Kidney epithelial cell (primary cell): ENCODE data around the gene EXOC3L1. TPM values are rescaled to one million over a fixed set of nuclear protein-coding genes. Genes with fewer than 3 reads are reported as not detected.
A peak's percentile ranks its signal among the peaks of the same experiment; 100 is the strongest.

Experiments used
- DNase-seq: peaks from one replicate; pipeline ENCODE4 v3.0.0-alpha.2; 2010; ENCODE audit warnings: low read depth
- H3K27me3 ChIP-seq: 2 replicates; pipeline ENCODE4 v1.6.0; 2011; ENCODE audit warnings: low read length; ENCODE audit not compliant: control insufficient read depth, insufficient read depth
- H3K36me3 ChIP-seq: 2 replicates; pipeline ENCODE4 v1.5.1; 2011; ENCODE audit warnings: low read length; ENCODE audit not compliant: control insufficient read depth, insufficient read depth
- H3K4me3 ChIP-seq: 2 replicates; pipeline ENCODE4 v1.5.1; 2011; ENCODE audit warnings: low read depth, mild to moderate bottlenecking, control low read depth, low read length
- CTCF ChIP-seq: IDR thresholded peaks from 2 replicates; pipeline ENCODE4 v1.5.1; 2011; ENCODE audit warnings: mild to moderate bottlenecking, moderate library complexity, low read length, control low read depth, inconsistent platforms; ENCODE audit not compliant: insufficient read depth, poor library complexity, severe bottlenecking
- total RNA-seq: library from RNA; depleted of rRNA; stranded (reverse); fragments of >200 nt; gene quantifications from 2 replicates; pipeline ENCODE4 v1.2.3, GENCODE V29; 2015

EXOC3L1 gene
- total RNA-seq, 1 donor from 2014 or later = 0.25 TPM

- H3K4me3 ChIP-seq = peak within 1 kb of the TSS; percentile 5
- H3K36me3 ChIP-seq = peaks cover 1% of the 10 kb centered on the region
- TF ChIP-seq CTCF = no peak
- no peak for DNase-seq
- H3K27me3 ChIP-seq = peaks cover 61% of the 10 kb centered on the region
These were observed 25.3 kb downstream of the EXOC3L1 start, which contains the start of gene HSF4 for GRCh38 chr16:67164599-67165061. HSF4 (plus strand) TSS chr16:67164745; CDS start chr16:67164812, 67 bp downstream.

GRCh38 chr16:67163999-67164558 lies 25.9 kb downstream of the EXOC3L1 start:
- DNase-seq = no peak
- Histone ChIP-seq H3K27me3 (peaks cover 61% of the 10 kb centered on the region), H3K4me3 (peak overlapping the region; percentile 5), H3K36me3 (peaks cover 1% of the 10 kb centered on the region)
- no peak for TF ChIP-seq CTCF

GRCh38 chr16:67163164-67163998 lies 26.6 kb downstream of the EXOC3L1 start:
- Histone ChIP-seq H3K27me3 (peaks cover 64% of the 10 kb centered on the region), H3K36me3 (peaks cover 1% of the 10 kb centered on the region), H3K4me3 (peak overlapping the region; percentile 10)
- TF ChIP-seq CTCF = no peak
- DNase-seq = no peak

GRCh38 chr16:67162506-67163163 lies 27.3 kb downstream of the EXOC3L1 start:
- H3K27me3 ChIP-seq = peaks cover 67% of the 10 kb centered on the region
- TF ChIP-seq CTCF = no peak
- no peak for DNase-seq
- no peak overlapping the region for H3K4me3 ChIP-seq
- H3K36me3 ChIP-seq = peaks cover 1% of the 10 kb centered on the region

- no peak for TF ChIP-seq CTCF
These were observed 28.3 kb downstream of the EXOC3L1 start for GRCh38 chr16:67161595-67162058.

More at GRCh38 chr16:67161595-67162058, 28.3 kb downstream of the EXOC3L1 start:
- DNase-seq = no peak
- H3K36me3 ChIP-seq = peaks cover 1% of the 10 kb centered on the region
- no peak overlapping the region for H3K4me3 ChIP-seq
- peaks cover 60% of the 10 kb centered on the region for H3K27me3 ChIP-seq
